HepG2 (cell line): Measurements from ENCODE around the gene COQ10B. TPM values are rescaled to one million over a fixed set of nuclear protein-coding genes. Genes with fewer than 3 reads are reported as not detected.
A peak's percentile ranks its signal among the peaks of the same experiment; 100 is the strongest.

Experiments
- ATF1 ChIP-seq: IDR thresholded peaks from 2 replicates; pipeline ENCODE4 v1.6.1; 2016; ENCODE audit warnings: mild to moderate bottlenecking, control low read depth
- BHLHE40 ChIP-seq: IDR thresholded peaks from 2 replicates; pipeline ENCODE4 v1.6.1; 2011; ENCODE audit warnings: low read length, improper control_type of control experiment
- GABPB1 ChIP-seq: IDR thresholded peaks from 2 replicates; pipeline ENCODE4 v1.6.1; 2016; ENCODE audit warnings: mild to moderate bottlenecking, missing genetic modification reagents, moderate library complexity, missing compliant biosample characterization
- GATAD1 ChIP-seq: IDR thresholded peaks from 2 replicates; pipeline ENCODE4 v1.6.1; 2016; ENCODE audit warnings: missing genetic modification reagents, missing compliant biosample characterization
- HMG20A ChIP-seq: IDR thresholded peaks from 2 replicates; pipeline ENCODE4 v1.6.1; 2016; ENCODE audit warnings: borderline replicate concordance
- HOXD1 ChIP-seq: sonication (generic); formaldehyde crosslinking; IDR thresholded peaks from 2 replicates; pipeline ENCODE4 v1.5.0; 2020; ENCODE audit warnings: missing genetic modification reagents
- KLF13 ChIP-seq: sonication (generic); formaldehyde crosslinking; IDR thresholded peaks from 2 replicates; pipeline ENCODE4 v1.4.0; 2020; ENCODE audit warnings: mild to moderate bottlenecking, missing genetic modification reagents
- KLF6 ChIP-seq: IDR thresholded peaks from 2 replicates; pipeline ENCODE4 v1.8.0; 2016; ENCODE audit warnings: missing biosample characterization, missing genetic modification reagents
- MTF2 ChIP-seq: sonication (generic); formaldehyde crosslinking; IDR thresholded peaks from 2 replicates; pipeline ENCODE4 v1.5.0; 2020; ENCODE audit warnings: missing genetic modification reagents, borderline replicate concordance
- NCOR1 ChIP-seq: fragments of 200-600 bp; sonication (generic); IDR thresholded peaks from 2 replicates; pipeline ENCODE4 v1.7.0; 2017; ENCODE audit warnings: antibody characterized with exemption, low read length, borderline replicate concordance
- POLR2G ChIP-seq: fragments of 200-400 bp; formaldehyde crosslinking; IDR thresholded peaks from 2 replicates; pipeline ENCODE4 v1.6.1; 2018; ENCODE audit warnings: mild to moderate bottlenecking, low read depth, low read length, moderate library complexity
- RARA ChIP-seq: IDR thresholded peaks from 2 replicates; pipeline ENCODE4 v1.6.1; 2016; ENCODE audit warnings: missing genetic modification reagents, missing compliant biosample characterization
- TCF7 ChIP-seq: sonication (generic); IDR thresholded peaks from 2 replicates; pipeline ENCODE4 v1.6.1; 2016; ENCODE audit warnings: antibody characterized with exemption, low read depth
- TEAD2 ChIP-seq: sonication (generic); formaldehyde crosslinking; IDR thresholded peaks from 2 replicates; pipeline ENCODE4 v1.9.0; 2021; ENCODE audit warnings: missing genetic modification reagents
- TSC22D2 ChIP-seq: sonication (generic); formaldehyde crosslinking; IDR thresholded peaks from 2 replicates; pipeline ENCODE4 v1.5.1; 2020; ENCODE audit warnings: missing genetic modification reagents, mild to moderate bottlenecking, borderline replicate concordance
- ZBTB7A ChIP-seq: sonication (generic); formaldehyde crosslinking; IDR thresholded peaks from 2 replicates; pipeline ENCODE4 v1.8.0; 2022; ENCODE audit warnings: mild to moderate bottlenecking, missing genetic modification reagents
- ZMYM2 ChIP-seq: sonication (generic); formaldehyde crosslinking; IDR thresholded peaks from 2 replicates; pipeline ENCODE4 v1.8.0; 2022; ENCODE audit warnings: mild to moderate bottlenecking, missing genetic modification reagents
- ZNF124 ChIP-seq: sonication (generic); formaldehyde crosslinking; IDR thresholded peaks from 2 replicates; pipeline ENCODE4 v1.4.0; 2020; ENCODE audit warnings: missing genetic modification reagents
- ZNF264 ChIP-seq: sonication (generic); formaldehyde crosslinking; IDR thresholded peaks from 2 replicates; pipeline ENCODE4 v1.4.0; 2020; ENCODE audit warnings: missing genetic modification reagents
- ZNF337 ChIP-seq: sonication (generic); formaldehyde crosslinking; IDR thresholded peaks from 2 replicates; pipeline ENCODE4 v1.5.1; 2020; ENCODE audit warnings: missing genetic modification reagents, low read depth, mild to moderate bottlenecking, borderline replicate concordance
- ZNF496 ChIP-seq: sonication (generic); formaldehyde crosslinking; IDR thresholded peaks from 2 replicates; pipeline ENCODE4 v1.8.1; 2023; ENCODE audit warnings: mild to moderate bottlenecking, moderate library complexity, missing genetic modification reagents; ENCODE audit not compliant: insufficient replicate concordance
- polyA plus RNA-seq, 8 experiments: library from polyadenylated mRNA; depleted of rRNA in 3 of 8; stranded (reverse) in 7 of 8; unstranded in 1 of 8; fragments of >200 nt; fragmentation: Illumina TruSeq in 4 of 8; extraction: Trizol in 4 of 8; gene quantifications; 2 replicates each; pipeline versions ENCODE4 v1.2.1 to v1.2.3, GENCODE V29; 2011 to 2016; ENCODE audit warnings: low read depth in 4 of 8, missing spikeins in 1 of 8, mixed read lengths in 1 of 8; ENCODE audit not compliant: insufficient read depth in 1 of 8
- total RNA-seq, 5 experiments: library from RNA; depleted of rRNA; stranded (reverse); fragments of >200 nt; fragmentation: Illumina TruSeq; extraction: Trizol; gene quantifications; 2 replicates each; pipeline ENCODE4 v1.2.3, GENCODE V29; 2016; ENCODE audit warnings: low read depth in 1 of 5
- TF ChIP-seq, protein P1 (sequence below): sonication (generic); formaldehyde crosslinking; IDR thresholded peaks from 2 replicates; pipeline ENCODE4 v1.5.0; 2020; ENCODE audit warnings: mild to moderate bottlenecking, missing genetic modification reagents
- TF ChIP-seq, protein P2 (sequence below): sonication (generic); formaldehyde crosslinking; IDR thresholded peaks from 2 replicates; pipeline ENCODE4 v1.4.0; 2020; ENCODE audit warnings: mild to moderate bottlenecking, missing genetic modification reagents
- TF ChIP-seq, protein P3 (sequence below), 2 experiments: sonication (generic) in 1 of 2; formaldehyde crosslinking in 1 of 2; IDR thresholded peaks; 2 replicates each; pipeline versions ENCODE4 v1.4.0 to v1.6.1; 2018 to 2020; ENCODE audit warnings: missing genetic modification reagents in 2 of 2, borderline replicate concordance in 1 of 2, low read depth in 1 of 2, mild to moderate bottlenecking in 1 of 2, missing biosample characterization in 1 of 2

The COQ10B gene
- total and polyA plus RNA-seq, 2 of the 13 experiments (the other 11 are each of a cell fraction or from before 2014, with no cell fraction given), result 4.6 to 34.9 TPM

DNA sequence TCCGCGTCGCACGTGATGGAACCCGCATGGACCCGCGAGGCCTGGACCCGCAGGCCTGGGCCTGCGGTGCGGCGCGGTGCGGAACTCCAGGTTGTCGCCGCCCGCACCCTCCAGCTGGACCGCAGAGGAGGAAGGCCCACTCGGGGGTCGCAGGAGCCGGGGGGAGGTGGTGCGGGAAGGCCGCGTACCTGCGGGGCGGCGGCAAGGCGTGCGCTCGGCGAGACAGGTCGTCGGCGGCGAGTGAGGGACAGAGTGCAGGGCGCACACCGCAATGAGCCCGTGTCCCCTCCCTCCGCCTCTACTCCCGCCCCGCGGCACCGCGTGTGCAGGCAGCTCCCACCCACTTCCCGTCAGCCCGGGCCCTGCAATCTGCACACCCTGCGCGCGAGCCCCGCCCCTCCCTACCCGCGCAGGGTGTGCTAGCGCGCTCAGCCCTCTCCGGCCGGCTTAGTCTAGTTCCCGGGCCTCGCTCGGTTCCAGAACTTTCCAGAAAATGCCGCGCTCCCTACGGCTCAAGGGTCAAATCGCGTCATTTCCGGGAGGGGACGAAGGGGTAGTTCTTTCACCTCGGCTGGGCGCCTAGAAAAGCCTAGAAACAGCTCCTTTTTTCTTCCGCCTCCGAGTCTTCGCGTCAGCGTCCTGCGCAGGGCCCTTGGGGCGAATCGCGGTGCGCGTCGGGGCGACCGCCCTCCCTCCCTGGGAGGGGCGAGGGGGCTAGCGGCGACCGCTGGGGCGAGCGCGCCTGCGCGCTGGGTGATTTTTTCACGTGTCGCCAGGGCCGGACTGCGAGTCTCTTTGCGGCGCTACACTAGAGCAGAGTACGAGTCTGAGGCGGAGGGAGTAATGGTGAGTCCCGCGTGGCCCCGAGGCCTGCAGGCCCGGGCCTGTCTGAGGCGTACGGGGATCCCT lies 46.5 kb downstream of the COQ10B start, which contains the start of the genes HSPD1 and HSPE1 (continued):
- TF ChIP-seq, protein P1, sequence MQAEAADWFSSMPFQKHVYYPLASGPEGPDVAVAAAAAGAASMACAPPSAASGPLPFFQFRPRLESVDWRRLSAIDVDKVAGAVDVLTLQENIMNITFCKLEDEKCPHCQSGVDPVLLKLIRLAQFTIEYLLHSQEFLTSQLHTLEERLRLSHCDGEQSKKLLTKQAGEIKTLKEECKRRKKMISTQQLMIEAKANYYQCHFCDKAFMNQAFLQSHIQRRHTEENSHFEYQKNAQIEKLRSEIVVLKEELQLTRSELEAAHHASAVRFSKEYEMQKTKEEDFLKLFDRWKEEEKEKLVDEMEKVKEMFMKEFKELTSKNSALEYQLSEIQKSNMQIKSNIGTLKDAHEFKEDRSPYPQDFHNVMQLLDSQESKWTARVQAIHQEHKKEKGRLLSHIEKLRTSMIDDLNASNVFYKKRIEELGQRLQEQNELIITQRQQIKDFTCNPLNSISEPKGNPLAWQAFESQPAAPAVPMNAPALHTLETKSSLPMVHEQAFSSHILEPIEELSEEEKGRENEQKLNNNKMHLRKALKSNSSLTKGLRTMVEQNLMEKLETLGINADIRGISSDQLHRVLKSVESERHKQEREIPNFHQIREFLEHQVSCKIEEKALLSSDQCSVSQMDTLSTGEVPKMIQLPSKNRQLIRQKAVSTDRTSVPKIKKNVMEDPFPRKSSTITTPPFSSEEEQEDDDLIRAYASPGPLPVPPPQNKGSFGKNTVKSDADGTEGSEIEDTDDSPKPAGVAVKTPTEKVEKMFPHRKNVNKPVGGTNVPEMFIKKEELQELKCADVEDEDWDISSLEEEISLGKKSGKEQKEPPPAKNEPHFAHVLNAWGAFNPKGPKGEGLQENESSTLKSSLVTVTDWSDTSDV (CRISPR knock-in tag), result peak; percentile 99
- TF ChIP-seq HOXD1, result peak; percentile 93
- TF ChIP-seq ZMYM2, result peak; percentile 25; the same call in 1 of the 2 replicates
- peak; percentile 38 for TF ChIP-seq ZNF264
- TF ChIP-seq GABPB1 (CRISPR knock-in tag), result peak; percentile 95
- TF ChIP-seq, protein P2, sequence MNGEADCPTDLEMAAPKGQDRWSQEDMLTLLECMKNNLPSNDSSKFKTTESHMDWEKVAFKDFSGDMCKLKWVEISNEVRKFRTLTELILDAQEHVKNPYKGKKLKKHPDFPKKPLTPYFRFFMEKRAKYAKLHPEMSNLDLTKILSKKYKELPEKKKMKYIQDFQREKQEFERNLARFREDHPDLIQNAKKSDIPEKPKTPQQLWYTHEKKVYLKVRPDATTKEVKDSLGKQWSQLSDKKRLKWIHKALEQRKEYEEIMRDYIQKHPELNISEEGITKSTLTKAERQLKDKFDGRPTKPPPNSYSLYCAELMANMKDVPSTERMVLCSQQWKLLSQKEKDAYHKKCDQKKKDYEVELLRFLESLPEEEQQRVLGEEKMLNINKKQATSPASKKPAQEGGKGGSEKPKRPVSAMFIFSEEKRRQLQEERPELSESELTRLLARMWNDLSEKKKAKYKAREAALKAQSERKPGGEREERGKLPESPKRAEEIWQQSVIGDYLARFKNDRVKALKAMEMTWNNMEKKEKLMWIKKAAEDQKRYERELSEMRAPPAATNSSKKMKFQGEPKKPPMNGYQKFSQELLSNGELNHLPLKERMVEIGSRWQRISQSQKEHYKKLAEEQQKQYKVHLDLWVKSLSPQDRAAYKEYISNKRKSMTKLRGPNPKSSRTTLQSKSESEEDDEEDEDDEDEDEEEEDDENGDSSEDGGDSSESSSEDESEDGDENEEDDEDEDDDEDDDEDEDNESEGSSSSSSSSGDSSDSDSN (CRISPR knock-in tag), result peak; percentile 92
- no peak; the same call in none of the 2 replicates for TF ChIP-seq ZNF124 (CRISPR knock-in tag)
- TF ChIP-seq ZNF337 (CRISPR knock-in tag), result peak; percentile 62
- TF ChIP-seq POLR2G, result peak; percentile 94
- TF ChIP-seq KLF13 (CRISPR knock-in tag), result peak; percentile 98
- TF ChIP-seq HMG20A, result peak; percentile 48
- peak; percentile 68 for TF ChIP-seq BHLHE40
- peak; percentile 34; the same call in 1 of the 2 replicates for TF ChIP-seq TCF7
- TF ChIP-seq, protein P3, sequence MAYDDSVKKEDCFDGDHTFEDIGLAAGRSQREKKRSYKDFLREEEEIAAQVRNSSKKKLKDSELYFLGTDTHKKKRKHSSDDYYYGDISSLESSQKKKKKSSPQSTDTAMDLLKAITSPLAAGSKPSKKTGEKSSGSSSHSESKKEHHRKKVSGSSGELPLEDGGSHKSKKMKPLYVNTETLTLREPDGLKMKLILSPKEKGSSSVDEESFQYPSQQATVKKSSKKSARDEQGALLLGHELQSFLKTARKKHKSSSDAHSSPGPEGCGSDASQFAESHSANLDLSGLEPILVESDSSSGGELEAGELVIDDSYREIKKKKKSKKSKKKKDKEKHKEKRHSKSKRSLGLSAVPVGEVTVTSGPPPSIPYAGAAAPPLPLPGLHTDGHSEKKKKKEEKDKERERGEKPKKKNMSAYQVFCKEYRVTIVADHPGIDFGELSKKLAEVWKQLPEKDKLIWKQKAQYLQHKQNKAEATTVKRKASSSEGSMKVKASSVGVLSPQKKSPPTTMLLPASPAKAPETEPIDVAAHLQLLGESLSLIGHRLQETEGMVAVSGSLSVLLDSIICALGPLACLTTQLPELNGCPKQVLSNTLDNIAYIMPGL (CRISPR knock-in tag; IDR thresholded peaks at IDR 0.05; ENCODE audit: borderline replicate concordance in 1 of 2, low read depth in 1 of 2), result peak; percentile 86 to 87
- TF ChIP-seq ATF1 (CRISPR knock-in tag), result peak; percentile 98
- TF ChIP-seq MTF2, result no peak; the same call in 1 of the 2 replicates
- TF ChIP-seq TSC22D2, result peak; percentile 95
- TF ChIP-seq ZNF496 (CRISPR knock-in tag), result no peak
- peak; percentile 80; the same call in 1 of the 2 replicates for TF ChIP-seq NCOR1
- peak; percentile 82 for TF ChIP-seq GATAD1 (CRISPR knock-in tag)
- peak; percentile 57; the same call in 1 of the 2 replicates for TF ChIP-seq ZBTB7A (CRISPR knock-in tag)
- TF ChIP-seq TEAD2 (CRISPR knock-in tag), result peak; percentile 68; the same call in 1 of the 2 replicates
- TF ChIP-seq KLF6 (CRISPR knock-in tag), result peak; percentile 99
- TF ChIP-seq RARA (CRISPR knock-in tag), result peak; percentile 41; the same call in 1 of the 2 replicates
